Naive thymus-derived CD8-positive, alpha-beta T cell (primary cell): ENCODE results near the gene UBLCP1. TPM values are rescaled to one million over a fixed set of nuclear protein-coding genes. Genes with fewer than 3 reads are reported as not detected.
A peak's percentile ranks its signal among the peaks of the same experiment; 100 is the strongest.
"Not testable (repeated sequence)": the region's sequence is repeated elsewhere in the genome, so short reads cannot be mapped to it uniquely, and the experiment has no call there.

Experiments used
- ATAC-seq, 2 donors: fragments of 150-1000 bp; cut with Tn5 transposase in 1 of 2; sonication (Bioruptor Pico), chemical (Tn5 transposase) in 1 of 2; 1 replicate in 1 of 2; 2 replicates in 1 of 2; pipeline ENCODE4 v1.10.0; 2021; ENCODE audit warnings: mild to moderate bottlenecking in 2 of 2, moderate library complexity in 2 of 2
- POLR2A ChIA-PET: fragments of 350-600 bp; sonication (Branson Sonifier 250); formaldehyde crosslinking; loops from one replicate; lab custom pipeline; 2021; ENCODE audit warnings: antibody characterized with exemption; lab: Charles Lee
- DNase-seq, 10 donors: peaks; one replicate each; pipeline versions ENCODE4 v3.0.0 to v3.0.0-alpha.2; 2020 to 2022
- H3K27ac Mint-ChIP-seq, 10 donors: one replicate each; pipeline ENCODE4 v1.8.0; 2020 to 2022; ENCODE audit warnings: mild to moderate bottlenecking in 10 of 10, mixed read lengths in 10 of 10, moderate library complexity in 4 of 10, inconsistent platforms in 1 of 10
- H3K27me3 Mint-ChIP-seq, 5 donors: one replicate each; pipeline ENCODE4 v1.8.0; 2021 to 2022; ENCODE audit warnings: mixed read lengths in 5 of 5
- H3K36me3 Mint-ChIP-seq, 3 donors: one replicate each; pipeline ENCODE4 v1.8.0; 2020 to 2022; ENCODE audit warnings: mixed read lengths in 3 of 3, mild to moderate bottlenecking in 2 of 3, inconsistent platforms in 1 of 3
- H3K4me1 Mint-ChIP-seq, 4 donors: one replicate each; pipeline ENCODE4 v1.8.0; 2021 to 2022; ENCODE audit warnings: mixed read lengths in 4 of 4
- H3K4me3 Mint-ChIP-seq, 10 donors: one replicate each; pipeline ENCODE4 v1.8.0; 2020 to 2022; ENCODE audit warnings: mild to moderate bottlenecking in 10 of 10, mixed read lengths in 10 of 10, moderate library complexity in 6 of 10, inconsistent platforms in 1 of 10
- H3K9me3 Mint-ChIP-seq, 9 donors: one replicate each; pipeline ENCODE4 v1.8.0; 2020 to 2022; ENCODE audit warnings: mixed read lengths in 9 of 9, mild to moderate bottlenecking in 3 of 9, inconsistent platforms in 1 of 9, moderate library complexity in 1 of 9
- polyA plus RNA-seq, 3 donors: library from polyadenylated mRNA; unstranded; fragments of 300-500 nt; fragmentation: Illumina TruSeq; gene quantifications; one replicate each; pipeline ENCODE4 v1.2.3, GENCODE V29; 2021
- total RNA-seq, 8 experiments: library from RNA in 2 of 8; stranded (reverse) in 2 of 8; gene quantifications; one replicate each; pipeline ENCODE4 v1.2.3 and lab custom pipeline; 2021 to 2026

UBLCP1 gene, protein sequence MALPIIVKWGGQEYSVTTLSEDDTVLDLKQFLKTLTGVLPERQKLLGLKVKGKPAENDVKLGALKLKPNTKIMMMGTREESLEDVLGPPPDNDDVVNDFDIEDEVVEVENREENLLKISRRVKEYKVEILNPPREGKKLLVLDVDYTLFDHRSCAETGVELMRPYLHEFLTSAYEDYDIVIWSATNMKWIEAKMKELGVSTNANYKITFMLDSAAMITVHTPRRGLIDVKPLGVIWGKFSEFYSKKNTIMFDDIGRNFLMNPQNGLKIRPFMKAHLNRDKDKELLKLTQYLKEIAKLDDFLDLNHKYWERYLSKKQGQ
- total RNA-seq (10 to 100 TPM; 37.8 to 39.6 TPM), polyA plus RNA-seq (10 to 100 TPM; 60.7 to 68.4 (median 64.1) TPM), total RNA-seq (lab: John Stamatoyannopoulos, UW) (15.4 to 42.8 (median 32.7) reads per million in 6 experiments)

GRCh38 chr5:159262859-159263568 is at the start of gene UBLCP1:
UBLCP1 (plus strand) TSS chr5:159263290; CDS start chr5:159268916, 5,626 bp downstream.
- Mint-ChIP-seq H3K9me3 (peaks cover 0 to 8% (median 0%) of the 10 kb centered on the region in 9 donors), H3K27ac (peak within 1 kb of the TSS; percentile 96 to 100 (median 98)), H3K27me3 (peaks cover 0 to 2% (median 0%) of the 10 kb centered on the region in 5 donors), H3K4me3 (peak within 1 kb of the TSS; percentile 89 to 99 (median 99)), H3K4me1 (peaks cover 25 to 54% (median 50%) of the 10 kb centered on the region in 4 donors), H3K36me3 (peaks cover 0 to 23% (median 14%) of the 10 kb centered on the region in 3 donors)
- POLR2A ChIA-PET: interaction anchor here (0.6 to 2.3 kb wide), 5 partner anchors 14 to 106 kb away, joined by 3 to 18 read pairs (median 4); no protein-coding TSS in a partner anchor
- ATAC-seq (peak; percentile 85 to 88), DNase-seq (peak; percentile 64 to 88 (median 78))

DNA sequence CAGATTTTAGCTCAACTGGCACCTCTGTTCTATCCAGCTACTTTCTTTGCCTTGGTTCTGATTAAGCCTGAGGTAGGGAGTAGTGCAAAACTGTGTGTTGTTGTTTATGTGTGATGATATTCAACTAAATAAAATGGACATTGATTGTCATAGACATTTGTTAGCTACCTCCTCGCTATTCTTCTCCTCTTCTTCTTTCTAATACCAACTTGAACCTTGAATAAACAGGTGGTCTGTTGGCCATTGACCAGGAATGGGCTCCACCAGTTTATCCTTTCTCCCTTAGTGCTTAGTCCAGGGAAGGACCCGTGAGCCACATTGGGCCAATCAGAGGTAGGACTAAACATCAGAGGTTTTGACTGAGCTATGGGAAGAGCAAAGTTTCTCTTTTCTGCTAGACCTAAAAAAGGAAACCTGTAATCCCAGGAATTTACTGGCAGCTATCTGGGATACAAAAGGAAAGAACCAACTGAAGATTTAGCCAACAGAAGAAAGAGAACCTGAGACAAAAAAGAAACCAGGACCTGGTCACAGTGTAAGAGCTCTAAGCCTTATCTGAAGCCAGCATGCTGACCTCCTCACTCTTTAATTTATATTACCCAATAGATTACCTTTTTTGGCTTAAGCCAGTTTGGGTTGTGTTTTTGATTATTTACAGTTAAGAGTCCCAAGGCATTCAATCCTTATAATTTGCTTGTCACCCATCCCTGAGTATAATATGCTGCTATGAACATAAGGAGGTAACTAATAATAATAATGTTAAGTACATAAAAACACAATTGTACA is 48.4 kb upstream of the UBLCP1 start:
- H3K36me3 Mint-ChIP-seq: no peaks in the 10 kb centered on the region
- no peak overlapping the region for H3K27ac Mint-ChIP-seq
- no peak for ATAC-seq
- peaks cover 7 to 20% (median 19%) of the 10 kb centered on the region in 4 donors for H3K4me1 Mint-ChIP-seq
- H3K9me3 Mint-ChIP-seq: no peaks in the 10 kb centered on the region
- POLR2A ChIA-PET: interaction anchor here (0.8 kb wide), 1 partner anchor 16 kb away, joined by 3 read pairs; no protein-coding TSS in a partner anchor
- peaks cover 0 to 1% (median 0%) of the 10 kb centered on the region in 5 donors for H3K27me3 Mint-ChIP-seq
- H3K4me3 Mint-ChIP-seq: no peak overlapping the region
- no peak for DNase-seq

DNA sequence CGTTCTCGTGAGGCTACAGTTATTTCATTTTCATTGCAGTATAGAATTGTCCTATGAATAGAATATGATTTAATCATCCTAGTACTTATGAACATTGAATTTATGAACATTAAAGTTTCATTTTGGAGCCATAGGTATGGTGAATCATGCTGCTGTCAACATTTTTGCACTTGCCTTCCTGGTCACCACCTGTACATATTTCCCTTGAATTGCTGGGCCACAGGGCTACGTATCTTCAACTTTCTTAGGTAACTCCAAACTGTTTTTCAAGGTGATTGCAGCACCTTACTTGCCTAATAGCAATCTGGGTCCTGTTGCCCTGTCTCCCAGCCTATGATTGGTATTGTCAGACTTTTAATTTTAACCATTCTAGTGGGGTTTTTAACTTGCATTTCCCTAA is 47.2 kb upstream of the UBLCP1 start:
- Mint-ChIP-seq H3K27me3 (peaks cover 0 to 1% (median 0%) of the 10 kb centered on the region in 5 donors), H3K4me1 (peaks cover 2 to 8% (median 7%) of the 10 kb centered on the region in 4 donors), H3K4me3 (no peak overlapping the region), H3K9me3 (no peaks in the 10 kb centered on the region), H3K36me3 (no peaks in the 10 kb centered on the region), H3K27ac (no peak overlapping the region)
- ATAC-seq: no peak
- POLR2A ChIA-PET: no interaction called here
- DNase-seq: no peak

DNA sequence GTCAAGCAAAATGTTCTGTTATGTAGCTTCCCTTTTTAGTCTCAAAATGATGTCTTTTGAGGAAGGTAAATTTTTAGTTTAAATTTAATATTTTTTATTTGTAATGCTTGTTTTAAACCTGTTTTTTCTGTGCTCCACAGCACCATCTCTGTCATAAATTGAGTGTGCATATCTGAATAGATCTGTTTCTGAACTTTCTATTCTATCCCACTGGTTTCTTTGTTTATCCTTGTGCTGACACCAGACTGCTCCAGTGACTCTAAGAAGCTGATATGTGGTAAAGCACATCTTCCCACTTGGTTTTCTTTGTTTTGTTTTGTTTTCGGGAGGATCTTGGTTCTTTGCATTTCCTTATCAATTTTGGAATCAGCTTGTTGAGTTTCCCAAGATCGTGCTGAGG is 46.6 kb upstream of the UBLCP1 start:
- Mint-ChIP-seq H3K27ac (peak overlapping the region in 2 of 10 donors; percentile 21 to 22), H3K9me3 (no peaks in the 10 kb centered on the region)

DNA sequence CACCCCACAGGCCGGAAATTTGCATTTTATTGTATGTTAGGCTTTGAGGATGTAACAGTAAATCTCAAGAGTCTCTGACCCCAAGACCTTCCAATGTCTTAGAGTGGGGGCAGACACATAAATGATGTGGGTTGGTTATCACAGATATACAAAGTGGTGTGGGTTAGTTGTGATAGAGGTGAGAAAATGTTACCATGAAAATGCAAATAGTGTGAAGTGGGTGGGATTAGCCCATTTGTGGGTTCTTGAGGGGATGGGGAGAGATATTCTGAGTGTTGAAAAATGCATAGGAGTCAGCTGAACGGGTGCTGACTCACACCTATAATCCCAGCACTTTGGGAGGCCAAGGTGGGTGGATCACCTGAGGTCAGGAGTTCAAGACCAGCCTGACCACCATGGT is 45.9 kb upstream of the UBLCP1 start:
- POLR2A ChIA-PET: no interaction called here
- Mint-ChIP-seq H3K36me3 (no peaks in the 10 kb centered on the region), H3K4me1 (peaks cover 0 to 4% (median 1%) of the 10 kb centered on the region in 4 donors), H3K4me3 (no peak overlapping the region), H3K27me3 (peaks cover 0 to 5% (median 0%) of the 10 kb centered on the region in 5 donors), H3K27ac (no peak overlapping the region), H3K9me3 (no peaks in the 10 kb centered on the region)
- DNase-seq: no peak
- no peak for ATAC-seq

More for the DNA sequence above, 46.6 kb upstream of the UBLCP1 start:
- no peaks in the 10 kb centered on the region for H3K36me3 Mint-ChIP-seq
- POLR2A ChIA-PET: interaction anchor here (0.7 kb wide), 1 partner anchor 462 kb away, joined by 3 read pairs; no protein-coding TSS in a partner anchor
- H3K27me3 Mint-ChIP-seq: peaks cover 0 to 1% (median 0%) of the 10 kb centered on the region in 5 donors
- H3K4me3 Mint-ChIP-seq: no peak overlapping the region
- DNase-seq (no peak), ATAC-seq (no peak)
- peaks cover 2 to 7% (median 5%) of the 10 kb centered on the region in 4 donors for H3K4me1 Mint-ChIP-seq

DNA sequence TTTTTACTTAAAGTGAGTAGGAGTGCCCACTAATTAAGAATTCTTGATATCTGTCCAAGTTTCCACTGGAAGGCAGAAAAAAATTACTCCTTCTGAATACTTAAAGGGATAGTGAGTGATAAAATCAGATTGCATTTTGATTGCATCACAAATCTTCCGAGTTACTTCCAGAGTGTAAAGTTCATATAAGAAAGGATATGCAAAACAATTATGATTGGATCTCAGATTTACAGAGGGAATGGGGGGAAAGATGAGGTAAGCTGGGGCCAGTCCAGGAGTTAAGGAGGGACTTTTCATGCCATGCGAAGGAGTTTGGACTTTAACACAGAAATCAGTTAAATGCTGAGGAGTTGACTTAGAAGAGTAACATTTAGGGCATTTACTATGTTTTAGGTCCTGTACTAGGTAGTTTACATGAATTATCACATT is 44.5 kb upstream of the UBLCP1 start:
- H3K27ac Mint-ChIP-seq: peak overlapping the region in 1 of 10 donors; percentile 13
- no peak for ATAC-seq
- POLR2A ChIA-PET: no interaction called here
- peaks cover 0 to 5% (median 0%) of the 10 kb centered on the region in 5 donors for H3K27me3 Mint-ChIP-seq
- peaks cover 0 to 7% (median 1%) of the 10 kb centered on the region in 4 donors for H3K4me1 Mint-ChIP-seq
- no peak for DNase-seq
- H3K9me3 Mint-ChIP-seq: no peaks in the 10 kb centered on the region
- no peak overlapping the region for H3K4me3 Mint-ChIP-seq
- no peaks in the 10 kb centered on the region for H3K36me3 Mint-ChIP-seq

- Mint-ChIP-seq H3K9me3 (no peaks in the 10 kb centered on the region), H3K27ac (no peak overlapping the region), H3K4me3 (peak overlapping the region in 1 of 10 donors; percentile 11), H3K36me3 (peaks cover 0 to 2% (median 0%) of the 10 kb centered on the region in 3 donors), H3K4me1 (peaks cover 0 to 9% (median 1%) of the 10 kb centered on the region in 4 donors), H3K27me3 (peaks cover 0 to 5% (median 0%) of the 10 kb centered on the region in 5 donors)
- ATAC-seq: no peak
- POLR2A ChIA-PET: interaction anchor here (0.6 kb wide), 1 partner anchor 90 kb away, joined by 3 read pairs; no protein-coding TSS in a partner anchor
- DNase-seq: no peak
Observed at GRCh38 chr5:159220206-159220605, 42.9 kb upstream of the UBLCP1 start.

- peak overlapping the region in 1 of 10 donors; percentile 53 for H3K27ac Mint-ChIP-seq
- peaks cover 0 to 5% (median 3%) of the 10 kb centered on the region in 5 donors for H3K27me3 Mint-ChIP-seq
- DNase-seq: no peak
- peaks cover 0 to 2% (median 0%) of the 10 kb centered on the region in 3 donors for H3K36me3 Mint-ChIP-seq
- POLR2A ChIA-PET: no interaction called here
- H3K4me1 Mint-ChIP-seq: peaks cover 0 to 9% (median 0%) of the 10 kb centered on the region in 4 donors
- no peak for ATAC-seq
- no peak overlapping the region for H3K4me3 Mint-ChIP-seq
- H3K9me3 Mint-ChIP-seq: no peaks in the 10 kb centered on the region
Observed at GRCh38 chr5:159223469-159223868, 39.6 kb upstream of the UBLCP1 start.

DNA sequence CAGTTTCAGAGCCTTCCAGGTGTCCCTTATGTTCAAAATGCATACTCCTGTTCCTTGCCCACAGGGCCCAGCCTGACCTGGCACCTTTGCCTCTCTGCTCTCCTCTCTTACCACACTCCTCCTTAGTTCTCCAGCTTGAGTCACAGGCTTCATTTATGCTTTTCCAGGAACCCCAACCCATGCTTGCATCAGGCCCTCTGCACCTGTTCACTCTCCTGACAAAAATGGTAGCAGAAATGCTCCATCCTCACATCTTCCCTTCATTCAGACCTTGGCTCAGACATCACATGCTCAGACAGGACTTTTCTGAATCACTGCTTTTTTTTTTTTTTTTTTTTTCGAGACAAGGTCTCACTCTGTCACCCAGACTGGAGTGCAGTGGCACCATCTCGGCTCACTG is 38.6 kb upstream of the UBLCP1 start:
- no peak overlapping the region for H3K4me3 Mint-ChIP-seq
- H3K27ac Mint-ChIP-seq: no peak overlapping the region
- H3K27me3 Mint-ChIP-seq: peaks cover 0 to 5% (median 3%) of the 10 kb centered on the region in 5 donors

DNA sequence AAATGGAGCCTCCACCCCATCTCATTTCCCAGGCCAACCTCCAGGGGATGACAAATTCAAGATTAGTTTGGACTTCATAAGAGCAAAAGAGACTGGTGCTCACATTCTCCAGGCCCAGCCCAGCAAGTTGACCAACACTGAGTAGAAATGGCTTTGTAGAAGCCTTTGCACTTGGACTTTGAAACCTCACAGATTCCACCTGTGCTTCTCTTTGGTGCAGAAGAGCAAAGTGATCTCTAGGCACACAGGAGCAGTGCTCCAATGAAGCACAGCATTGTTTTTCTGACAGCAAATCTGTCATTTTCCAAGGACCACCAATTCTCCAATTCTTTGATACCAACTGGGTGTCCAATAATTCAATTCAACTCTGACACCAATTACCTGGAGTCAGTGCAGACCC is 36.6 kb upstream of the UBLCP1 start:
- Mint-ChIP-seq H3K27me3 (peaks cover 0 to 5% (median 3%) of the 10 kb centered on the region in 5 donors), H3K9me3 (no peaks in the 10 kb centered on the region), H3K36me3 (peaks cover 0 to 2% (median 0%) of the 10 kb centered on the region in 3 donors), H3K27ac (no peak overlapping the region), H3K4me1 (peaks cover 0 to 8% (median 0%) of the 10 kb centered on the region in 4 donors), H3K4me3 (no peak overlapping the region)
- no peak for DNase-seq
- ATAC-seq: no peak
- POLR2A ChIA-PET: no interaction called here

More for the DNA sequence above, 38.6 kb upstream of the UBLCP1 start:
- H3K9me3 Mint-ChIP-seq: no peaks in the 10 kb centered on the region
- POLR2A ChIA-PET: no interaction called here
- peaks cover 0 to 9% (median 0%) of the 10 kb centered on the region in 4 donors for H3K4me1 Mint-ChIP-seq
- ATAC-seq: no peak
- H3K36me3 Mint-ChIP-seq: peaks cover 0 to 2% (median 0%) of the 10 kb centered on the region in 3 donors
- DNase-seq: no peak

GRCh38 chr5:159227452-159227851 is 35.6 kb upstream of the UBLCP1 start:
- no peak overlapping the region for H3K4me3 Mint-ChIP-seq
- peaks cover 0 to 5% (median 2%) of the 10 kb centered on the region in 5 donors for H3K27me3 Mint-ChIP-seq

DNA sequence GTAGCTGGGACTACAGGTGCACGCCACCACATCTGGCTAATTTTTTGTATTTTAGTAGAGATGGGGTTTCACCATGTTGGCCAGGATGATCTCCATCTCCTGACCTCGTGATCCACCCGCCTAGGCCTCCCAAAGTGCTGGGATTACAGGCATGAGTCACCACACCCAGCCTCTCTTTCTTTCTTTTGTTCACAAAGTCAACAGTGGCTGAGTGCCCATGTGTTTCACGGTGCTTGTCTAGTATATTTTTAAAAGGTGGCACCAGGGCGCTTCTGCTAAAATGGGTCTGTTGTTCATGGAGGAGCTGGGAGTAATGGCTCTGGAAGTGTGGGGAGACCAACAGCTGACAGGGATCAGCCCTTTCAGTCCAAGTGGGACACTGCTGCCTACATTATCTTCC is 35.0 kb upstream of the UBLCP1 start:
- POLR2A ChIA-PET: not testable (repeated sequence)

More at GRCh38 chr5:159227452-159227851, 35.6 kb upstream of the UBLCP1 start:
- no peak overlapping the region for H3K27ac Mint-ChIP-seq
- ATAC-seq: no peak
- no peaks in the 10 kb centered on the region for H3K9me3 Mint-ChIP-seq
- peaks cover 0 to 4% (median 0%) of the 10 kb centered on the region in 4 donors for H3K4me1 Mint-ChIP-seq
- POLR2A ChIA-PET: no interaction called here
- H3K36me3 Mint-ChIP-seq: peaks cover 0 to 2% (median 0%) of the 10 kb centered on the region in 3 donors
- no peak for DNase-seq

More for the DNA sequence above, 35.0 kb upstream of the UBLCP1 start:
- not testable (repeated sequence) for H3K27me3 Mint-ChIP-seq, H3K36me3 Mint-ChIP-seq, H3K27ac Mint-ChIP-seq, H3K4me3 Mint-ChIP-seq, H3K4me1 Mint-ChIP-seq, DNase-seq, ATAC-seq, H3K9me3 Mint-ChIP-seq
